ENCODE measurements around the gene PPFIBP2. TPM values are rescaled to one million over a fixed set of nuclear protein-coding genes. Genes with fewer than 3 reads are reported as not detected.
A peak's percentile ranks its signal among the peaks of the same experiment; 100 is the strongest.

Gene PPFIBP2
- total and polyA plus RNA-seq, 10 of the 15 experiments (the other 5 are each of a cell fraction or from before 2014, with no cell fraction given): 17.3 to 56.3 (median 39.2) TPM

- RAD21 ChIA-PET (ENCODE audit: unreplicated experiment): no interaction called here
- Histone ChIP-seq H3K9me3 (replicated peaks; ENCODE audit: control insufficient read depth, insufficient read depth, low read length) (no peaks in the 10 kb centered on the region), H3K4me3 (no peak overlapping the region), H3K4me1 (ENCODE audit: control insufficient read depth, insufficient read depth, low read length) (peaks cover 15% of the 10 kb centered on the region), H3K27ac (ENCODE audit: control insufficient read depth, insufficient read depth) (no peak overlapping the region), H2AFZ (ENCODE audit: control insufficient read depth, low read depth, low read length) (no peak overlapping the region), H3K27me3 (replicated peaks in 1 of 2; ENCODE audit: control insufficient read depth in 2 of 2, insufficient read depth in 2 of 2, low read length in 1 of 2) (no peaks in the 10 kb centered on the region), H3K9ac (ENCODE audit: control insufficient read depth, insufficient read depth, low read length) (no peak overlapping the region), H3K4me2 (ENCODE audit: control insufficient read depth, insufficient read depth) (no peak overlapping the region), H3K79me2 (ENCODE audit: control insufficient read depth, insufficient read depth, low read length) (peaks cover 3% of the 10 kb centered on the region; the same call in 1 of the 2 replicates), H3K36me3 (ENCODE audit: control insufficient read depth in 2 of 2, insufficient read depth in 2 of 2, low read length in 1 of 2) (peaks cover 0 to 8% of the 10 kb centered on the region in 2 experiments; a peak in 2 of 4 replicates), H4K20me1 (ENCODE audit: control insufficient read depth, insufficient read depth) (no peaks in the 10 kb centered on the region)
- POLR2A ChIA-PET: no interaction called here
- FAIRE-seq (no peak), ATAC-seq (peak; percentile 15; the same call in 2 of the 3 replicates), DNase-seq (ENCODE audit: low read depth, low spot score) (no peak)
- in situ Hi-C loops (cut with MboI): no loop called here
- BruUV-seq (replicated peaks): no TSS peak
- no peak for TF ChIP-seq ZNF274 (IDR thresholded peaks at IDR 0.05; ENCODE audit: insufficient read depth, insufficient read length)
- TF ChIP-seq HCFC1 (IDR thresholded peaks at IDR 0.05; ENCODE audit: low read length): no peak
- no peak for TF ChIP-seq CEBPZ (IDR thresholded peaks at IDR 0.05; ENCODE audit: low read depth, low read length)
- no peak for TF ChIP-seq FOXM1 (IDR thresholded peaks at IDR 0.05; ENCODE audit: low read depth, low read length)
- no peak for TF ChIP-seq ATF7 (IDR thresholded peaks at IDR 0.05; ENCODE audit: low read depth)
- no peak for TF ChIP-seq USF1 (IDR thresholded peaks at IDR 0.05; ENCODE audit: borderline replicate concordance, extremely low read length, insufficient read depth, low read depth, low read length)
- TF ChIP-seq NFYB (IDR thresholded peaks at IDR 0.05; ENCODE audit: insufficient read depth, low read depth, low read length): no peak
- TF ChIP-seq FOS (IDR thresholded peaks at IDR 0.05; ENCODE audit: borderline replicate concordance, extremely low read depth, insufficient read length): no peak
- TF ChIP-seq REST (IDR thresholded peaks at IDR 0.05; ENCODE audit: low read depth, low read length): no peak
- TF ChIP-seq USF2 (IDR thresholded peaks at IDR 0.05; ENCODE audit: borderline replicate concordance, low read depth, low read length): no peak
- no peak for TF ChIP-seq CHD4 (IDR thresholded peaks at IDR 0.05)
- TF ChIP-seq EED (IDR thresholded peaks at IDR 0.05; ENCODE audit: low read depth): no peak
- TF ChIP-seq HDGF (IDR thresholded peaks at IDR 0.05): no peak
- no peak for TF ChIP-seq EGR1 (IDR thresholded peaks at IDR 0.05; ENCODE audit: borderline replicate concordance in 1 of 2, low read depth in 2 of 2, low read length in 2 of 2)
- SMC1A ChIA-PET (ENCODE audit: uncharacterized antibody, unreplicated experiment): interaction anchor here (1.9 kb wide), 1 partner anchor 11 kb away, joined by 6 read pairs; no protein-coding TSS in a partner anchor
- intact Hi-C loops (cut with micrococcal nuclease; ENCODE audit: unreplicated experiment): no loop called here
- WGBS (ENCODE audit: insufficient coverage, insufficient replicate concordance, low lambda C conversion rate, missing lambda C conversion rate): 87% methylated on average over 6 of the region's 6 CpGs
- CTCF ChIA-PET: interaction anchor here (0.6 kb wide), 1 partner anchor 106 kb away, joined by 3 read pairs; no protein-coding TSS in a partner anchor
Measured at GRCh38 chr11:7591107-7591894, 77.5 kb downstream of the PPFIBP2 start.

All from GM12878 (cell line).